Measurements from ENCODE around the gene MUC20. TPM values are rescaled to one million over a fixed set of nuclear protein-coding genes. Genes with fewer than 3 reads are reported as not detected.

Gene MUC20
- total and polyA plus RNA-seq, 2 experiments from 2014 or later = 0.29 TPM; not detected in 1

DNA sequence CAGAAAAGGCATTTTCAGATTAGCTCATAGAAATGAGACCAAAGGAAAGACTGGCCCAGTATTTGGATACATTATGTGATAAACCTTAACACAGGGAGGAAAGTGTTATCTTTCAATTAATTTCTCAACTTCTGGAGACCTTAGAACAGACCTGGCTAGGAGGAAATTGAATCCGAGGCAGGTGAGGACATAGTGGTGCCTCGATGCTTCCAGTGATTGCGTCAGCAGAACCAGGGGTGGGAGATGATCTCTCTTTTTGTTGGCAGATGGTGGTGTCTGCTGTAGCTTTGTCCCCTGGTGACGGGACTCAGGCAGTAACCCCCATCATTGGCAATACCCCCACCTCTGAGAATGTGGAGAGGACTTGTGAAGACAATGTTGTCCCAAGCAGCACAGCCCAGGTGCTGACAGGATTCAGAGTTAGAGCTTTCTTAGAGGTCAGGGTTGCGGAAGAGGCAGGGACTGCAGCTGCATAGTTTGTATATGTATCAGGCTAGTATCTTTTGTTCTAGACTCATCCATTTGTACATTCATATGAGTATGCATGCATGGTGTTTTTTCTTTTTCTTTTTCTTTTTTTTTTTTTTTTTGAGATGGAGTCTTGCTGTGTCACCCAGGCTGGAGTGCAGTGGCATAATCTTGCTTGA lies 27.9 kb upstream of the MUC20 start (continued):
- TF ChIP-seq REST (IDR thresholded peaks at IDR 0.05; ENCODE audit: unreplicated experiment) = no peak
- TF ChIP-seq STAT1 (IDR thresholded peaks at IDR 0.05; ENCODE audit: unreplicated experiment) = no peak
- TF ChIP-seq JUNB (IDR thresholded peaks at IDR 0.05; ENCODE audit: unreplicated experiment) = no peak
- TF ChIP-seq POLR2AphosphoS5 (IDR thresholded peaks at IDR 0.05; ENCODE audit: low read depth) = no peak
- TF ChIP-seq EZH2 (IDR thresholded peaks at IDR 0.05; ENCODE audit: low read depth, unreplicated experiment) = no peak

DNA sequence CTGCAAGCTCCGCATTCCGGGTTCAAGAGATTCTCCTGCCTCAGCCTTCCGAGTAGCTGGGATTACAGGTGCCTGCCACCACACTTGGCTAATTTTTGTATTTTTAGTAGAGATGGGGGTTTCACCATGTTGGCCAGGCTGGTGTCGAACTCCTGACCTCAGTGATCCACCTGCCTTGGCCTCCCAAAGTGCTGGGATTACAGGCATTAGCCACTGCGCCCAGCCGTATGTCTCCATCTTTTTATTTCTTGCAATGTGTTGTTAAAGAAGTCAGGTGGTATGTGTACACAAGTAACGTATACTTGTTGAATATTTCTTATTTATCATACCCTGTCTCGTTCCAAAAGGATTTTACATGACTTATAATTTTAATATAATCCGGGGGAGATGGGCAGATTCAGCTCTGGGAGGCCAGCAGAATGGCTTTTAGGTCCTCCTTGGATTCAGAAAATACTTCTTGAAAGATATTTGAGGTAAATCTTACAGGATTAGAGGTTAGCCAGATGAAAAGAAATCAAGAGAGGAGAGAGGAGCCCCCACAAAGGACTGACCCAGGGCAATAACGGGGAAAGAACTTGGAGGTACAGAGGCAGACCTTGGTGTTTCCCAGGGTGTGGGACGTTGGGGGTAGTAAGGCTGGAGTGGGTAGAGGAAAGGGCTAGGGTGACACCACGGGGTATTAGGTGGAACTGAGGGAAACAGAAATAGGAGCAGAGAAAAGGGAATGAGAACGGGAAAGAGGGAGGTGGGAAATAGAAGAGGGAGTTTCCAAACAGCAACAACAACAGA lies 27.2 kb upstream of the MUC20 start:
- peaks cover 12% of the 10 kb centered on the region; the same call in 2 of the 3 replicates for H3K36me3 Mint-ChIP-seq (ENCODE audit: low read depth)
- Histone ChIP-seq H3K4me1 (ENCODE audit: insufficient read depth) (peaks cover 14% of the 10 kb centered on the region; the same call in 1 of the 2 replicates), H3K27ac (ENCODE audit: low read depth) (no peak overlapping the region), H4K20me1 (replicated peaks; ENCODE audit: insufficient read depth) (no peaks in the 10 kb centered on the region), H3K27me3 (ENCODE audit: insufficient read depth) (no peaks in the 10 kb centered on the region), H2AFZ (no peak overlapping the region), H3K4me2 (no peak overlapping the region), H3K36me3 (ENCODE audit: insufficient read depth) (no peaks in the 10 kb centered on the region), H3K79me2 (replicated peaks; ENCODE audit: insufficient read depth) (no peaks in the 10 kb centered on the region), H3F3A (replicated peaks; ENCODE audit: low read depth) (no peaks in the 10 kb centered on the region), H3K9me2 (ENCODE audit: insufficient read depth) (no peaks in the 10 kb centered on the region), H3K4me3 (no peak overlapping the region)
- DNase-seq (ENCODE audit: low spot score) (no peak), ATAC-seq (no peak)
- TF ChIP-seq CREB1 (CRISPR knock-in tag; IDR thresholded peaks at IDR 0.05; ENCODE audit: low read depth) (no peak), REST (IDR thresholded peaks at IDR 0.05; ENCODE audit: unreplicated experiment) (no peak), ZNF331 (CRISPR knock-in tag; IDR thresholded peaks at IDR 0.05; ENCODE audit: low read depth) (no peak), EZH2phosphoT487 (IDR thresholded peaks at IDR 0.05; ENCODE audit: unreplicated experiment) (no peak), STAT1 (IDR thresholded peaks at IDR 0.05; ENCODE audit: unreplicated experiment) (no peak), ZNF462 (CRISPR knock-in tag; IDR thresholded peaks at IDR 0.05) (no peak)
- H3K4me1 Mint-ChIP-seq = peaks cover 23% of the 10 kb centered on the region
- H3K4me3 Mint-ChIP-seq = no peak overlapping the region
- no peaks in the 10 kb centered on the region for H3K9me3 Mint-ChIP-seq
- H3K27ac Mint-ChIP-seq = no peak overlapping the region; the same call in 1 of the 2 replicates
- H3K27me3 Mint-ChIP-seq (ENCODE audit: insufficient read depth, low read depth, poor library complexity) = no peaks in the 10 kb centered on the region
